AG09319 (cell line): ENCODE data around the gene BTNL3.
"Not testable (repeated sequence)": the region's sequence is repeated elsewhere in the genome, so short reads cannot be mapped to it uniquely, and the experiment has no call there.

ENCODE experiments used
- DNase-seq: peaks from one replicate; pipeline ENCODE4 v3.0.0-alpha.2; 2010; ENCODE audit warnings: low read depth; ENCODE audit errors: extremely low read depth
- TF ChIP-seq, protein P1 (sequence below): IDR thresholded peaks from 2 replicates; pipeline ENCODE4 v1.5.1; 2011; ENCODE audit warnings: low read depth, mild to moderate bottlenecking, inconsistent platforms, low read length, moderate library complexity

Gene BTNL3

DNA sequence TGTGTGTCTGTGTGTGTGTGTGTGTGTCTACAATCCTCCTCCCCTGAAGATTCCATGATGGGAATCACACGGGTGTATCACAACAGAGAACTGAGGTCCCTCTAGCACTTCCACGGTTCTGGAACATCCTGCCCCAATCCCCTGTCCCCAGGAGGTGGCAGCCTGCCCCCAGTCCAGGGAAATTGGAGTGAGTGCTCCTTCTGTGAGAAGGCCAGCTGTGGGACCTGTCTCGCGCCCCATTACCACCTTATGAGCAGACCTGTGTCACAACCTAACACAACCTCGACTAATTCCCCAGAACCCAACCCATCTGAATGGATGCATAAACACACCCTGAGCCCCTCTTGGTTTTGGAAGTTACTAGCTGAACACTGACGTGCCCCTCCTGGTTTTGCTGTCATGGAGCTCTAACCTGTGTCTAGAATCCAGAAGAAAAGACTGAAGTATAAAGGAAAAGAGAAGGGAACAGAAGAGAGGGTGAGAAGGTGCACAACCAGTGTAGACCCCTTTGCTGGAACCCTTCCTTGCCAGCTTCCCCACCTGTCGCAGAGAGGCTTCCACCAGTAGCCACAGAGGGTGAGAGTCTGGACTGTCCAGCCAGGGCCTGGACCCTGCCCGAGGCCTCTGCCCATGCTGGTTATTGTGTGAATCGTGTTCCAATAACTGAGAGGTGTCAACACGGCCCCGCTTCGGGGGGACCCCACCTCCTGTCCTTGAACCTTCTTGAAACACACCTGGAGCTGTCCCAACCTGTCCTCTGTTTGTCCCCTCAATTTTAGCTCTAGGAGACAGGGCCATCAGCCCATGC is 54.8 kb downstream of the BTNL3 start:
- no peak for DNase-seq
- TF ChIP-seq, protein P1, sequence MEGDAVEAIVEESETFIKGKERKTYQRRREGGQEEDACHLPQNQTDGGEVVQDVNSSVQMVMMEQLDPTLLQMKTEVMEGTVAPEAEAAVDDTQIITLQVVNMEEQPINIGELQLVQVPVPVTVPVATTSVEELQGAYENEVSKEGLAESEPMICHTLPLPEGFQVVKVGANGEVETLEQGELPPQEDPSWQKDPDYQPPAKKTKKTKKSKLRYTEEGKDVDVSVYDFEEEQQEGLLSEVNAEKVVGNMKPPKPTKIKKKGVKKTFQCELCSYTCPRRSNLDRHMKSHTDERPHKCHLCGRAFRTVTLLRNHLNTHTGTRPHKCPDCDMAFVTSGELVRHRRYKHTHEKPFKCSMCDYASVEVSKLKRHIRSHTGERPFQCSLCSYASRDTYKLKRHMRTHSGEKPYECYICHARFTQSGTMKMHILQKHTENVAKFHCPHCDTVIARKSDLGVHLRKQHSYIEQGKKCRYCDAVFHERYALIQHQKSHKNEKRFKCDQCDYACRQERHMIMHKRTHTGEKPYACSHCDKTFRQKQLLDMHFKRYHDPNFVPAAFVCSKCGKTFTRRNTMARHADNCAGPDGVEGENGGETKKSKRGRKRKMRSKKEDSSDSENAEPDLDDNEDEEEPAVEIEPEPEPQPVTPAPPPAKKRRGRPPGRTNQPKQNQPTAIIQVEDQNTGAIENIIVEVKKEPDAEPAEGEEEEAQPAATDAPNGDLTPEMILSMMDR = no peak

DNA sequence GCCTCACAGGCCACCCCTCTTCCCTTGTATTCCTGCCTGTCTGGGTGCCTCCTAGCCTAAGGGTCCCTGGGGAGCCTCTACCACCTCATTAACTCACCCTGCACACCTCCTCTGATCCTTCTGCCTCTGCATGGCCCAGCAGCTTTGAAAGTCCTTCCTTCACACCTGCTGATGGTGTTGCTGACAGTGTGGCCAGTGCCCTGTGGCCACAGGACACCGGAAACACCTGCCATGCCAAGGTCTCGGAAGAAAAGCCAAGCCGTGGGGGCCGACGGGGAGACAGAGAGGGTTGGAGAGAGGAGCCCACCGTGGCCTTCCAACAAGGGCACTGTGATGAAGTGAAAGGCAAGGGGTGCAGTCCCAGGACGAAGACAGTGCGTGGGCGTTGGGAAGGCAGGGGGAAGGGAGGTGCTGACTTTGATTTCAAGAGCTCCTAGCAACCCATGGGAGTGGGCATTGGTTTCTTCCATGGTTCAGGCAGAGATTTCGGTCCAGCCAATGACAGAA is 55.5 kb downstream of the BTNL3 start:
- TF ChIP-seq, protein P1 = no peak
- no peak for DNase-seq

DNA sequence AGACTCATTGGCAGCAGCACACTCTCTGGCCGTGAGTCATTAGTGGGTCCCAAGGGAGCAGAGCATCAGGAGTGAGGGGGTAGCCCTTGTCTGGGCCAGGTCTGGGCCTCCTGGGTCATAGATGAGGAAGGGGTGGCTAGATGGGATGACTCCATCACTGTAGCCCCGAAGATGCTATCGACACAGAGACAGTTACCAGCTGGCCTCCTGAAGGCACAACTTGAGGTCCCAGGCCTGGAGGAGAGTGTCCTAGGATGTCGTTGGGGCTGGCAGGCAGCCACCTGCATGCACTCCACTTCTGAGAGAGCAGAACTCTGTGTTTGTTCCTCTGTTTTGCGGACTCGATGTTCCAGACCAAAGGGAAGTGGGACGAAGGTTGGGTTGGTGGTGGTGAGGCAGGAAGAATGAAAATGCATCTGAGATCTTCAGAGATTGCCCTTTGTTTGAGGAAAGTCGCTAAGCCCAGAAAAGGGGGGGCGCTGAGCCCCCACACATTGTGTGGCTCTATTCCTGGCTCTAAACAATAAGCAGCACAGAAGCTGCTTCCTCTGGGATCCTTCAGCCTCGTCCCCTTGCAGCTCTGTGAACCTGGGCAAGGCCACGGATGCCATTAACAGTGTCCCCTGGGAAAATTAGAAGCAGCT is 56.1 kb downstream of the BTNL3 start:
- TF ChIP-seq, protein P1 = no peak

DNA sequence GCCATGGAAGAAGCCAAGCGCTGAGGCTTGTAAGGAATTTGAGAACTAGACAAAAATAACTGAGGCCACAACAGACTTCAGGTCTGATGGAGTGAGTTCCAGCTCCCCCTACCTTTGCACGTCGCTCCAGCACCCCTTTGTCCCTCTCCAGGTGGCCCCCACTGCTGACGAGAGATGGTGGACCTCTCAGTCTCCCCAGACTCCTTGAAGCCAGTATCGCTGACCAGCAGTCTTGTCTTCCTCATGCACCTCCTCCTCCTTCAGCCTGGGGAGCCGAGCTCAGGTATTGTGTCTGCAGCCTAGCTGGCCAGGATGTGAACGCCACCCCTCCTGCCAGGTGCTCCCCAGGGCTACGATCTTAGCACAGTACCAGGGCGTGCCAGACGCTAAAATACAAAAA is 56.7 kb downstream of the BTNL3 start:
- DNase-seq = no peak
- TF ChIP-seq, protein P1 = no peak

More for the DNA sequence above, 56.1 kb downstream of the BTNL3 start:
- DNase-seq = no peak

DNA sequence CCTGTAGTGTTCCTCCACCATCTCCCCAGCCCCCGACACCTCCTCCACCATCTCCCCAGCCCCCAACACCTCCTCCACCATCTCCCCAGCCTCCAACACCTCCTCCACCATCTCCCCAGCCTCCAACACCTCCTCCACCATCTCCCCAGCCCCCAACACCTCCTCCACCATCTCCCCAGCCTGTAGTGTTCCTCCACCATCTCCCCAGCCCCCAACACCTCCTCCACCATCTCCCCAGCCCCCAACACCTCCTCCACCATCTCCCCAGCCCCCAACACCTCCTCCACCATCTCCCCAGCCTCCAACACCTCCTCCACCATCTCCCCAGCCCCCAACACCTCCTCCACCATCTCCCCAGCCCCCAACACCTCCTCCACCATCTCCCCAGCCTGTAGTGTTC is 57.2 kb downstream of the BTNL3 start:
- not testable (repeated sequence) for DNase-seq

DNA sequence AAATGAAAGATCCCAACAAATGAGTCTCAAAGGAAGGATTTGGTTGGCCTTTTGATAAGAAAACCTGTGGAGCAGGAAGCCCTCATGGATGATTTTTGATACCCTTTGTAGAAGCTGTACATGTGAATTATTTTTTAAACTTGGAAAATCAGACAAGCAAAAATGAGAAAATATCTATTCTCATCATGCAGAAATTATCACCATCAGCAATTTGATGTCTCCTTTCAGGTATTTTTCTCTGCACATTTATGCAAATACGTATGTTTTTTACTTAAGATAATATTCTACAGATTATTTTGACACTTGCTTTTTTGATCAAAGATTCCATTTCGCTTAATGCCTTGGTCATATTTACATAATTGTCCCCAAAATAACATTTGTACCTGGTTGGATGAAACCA is 58.6 kb downstream of the BTNL3 start:
- DNase-seq = no peak
- TF ChIP-seq, protein P1 = no peak

DNA sequence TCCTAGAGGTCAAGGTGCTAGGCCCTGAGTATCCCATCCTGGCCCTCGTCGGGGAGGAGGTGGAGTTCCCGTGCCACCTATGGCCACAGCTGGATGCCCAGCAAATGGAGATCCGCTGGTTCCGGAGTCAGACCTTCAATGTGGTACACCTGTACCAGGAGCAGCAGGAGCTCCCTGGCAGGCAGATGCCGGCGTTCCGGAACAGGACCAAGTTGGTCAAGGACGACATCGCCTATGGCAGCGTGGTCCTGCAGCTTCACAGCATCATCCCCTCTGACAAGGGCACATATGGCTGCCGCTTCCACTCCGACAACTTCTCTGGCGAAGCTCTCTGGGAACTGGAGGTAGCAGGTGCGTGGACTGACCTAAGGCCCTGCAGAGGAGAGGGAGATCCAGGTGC is 59.3 kb downstream of the BTNL3 start:
- DNase-seq = no peak
- TF ChIP-seq, protein P1 = no peak
